HG02884 (cell line): ENCODE data around the gene KLF4.
"Not testable (repeated sequence)": the region's sequence is repeated elsewhere in the genome, so short reads cannot be mapped to it uniquely, and the experiment has no call there.

Experiments used
- ATAC-seq: cut with Tn5 transposase; IDR thresholded peaks from one replicate; pipeline ENCODE4 v1.9.1; 2021; ENCODE audit warnings: mild to moderate bottlenecking, moderate library complexity; ENCODE audit not compliant: unreplicated experiment

Gene KLF4

GRCh38 chr9:107489687-107490605, at the start of gene KLF4:
TSS of gene KLF4 (minus strand) at chr9:107489769. CDS start at chr9:107489172, 597 bp downstream.
- peak; percentile 55 for ATAC-seq

- no peak for ATAC-seq
Measured at GRCh38 chr9:107536462-107536861, 46.9 kb upstream of the KLF4 start.

- ATAC-seq: no peak
Measured at GRCh38 chr9:107534510-107535078, 45.0 kb upstream of the KLF4 start.

GRCh38 chr9:107530679-107531078, 41.1 kb upstream of the KLF4 start:
- ATAC-seq: no peak

- no peak for ATAC-seq
Measured at GRCh38 chr9:107528686-107529085, 39.1 kb upstream of the KLF4 start.

DNA sequence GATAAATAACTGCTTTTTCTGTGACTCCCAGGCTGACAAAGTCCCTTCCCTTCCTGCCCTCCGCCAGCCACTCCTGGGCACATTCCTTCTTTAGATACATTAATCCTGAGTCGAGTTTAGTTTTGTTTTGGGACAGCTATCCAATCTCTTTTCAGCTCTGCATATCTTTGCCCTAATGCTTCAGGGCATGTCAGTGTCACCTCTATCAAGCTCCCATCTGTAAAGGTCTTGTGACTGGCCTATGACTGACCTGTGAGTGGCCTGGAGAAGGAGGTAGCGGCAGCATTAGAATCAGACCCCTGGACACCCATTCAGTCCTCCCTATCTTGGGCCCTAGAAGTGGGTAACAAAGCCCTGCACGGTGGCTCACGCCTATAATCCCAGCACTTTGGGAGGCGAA, 34.0 kb upstream of the KLF4 start:
- no peak for ATAC-seq

DNA sequence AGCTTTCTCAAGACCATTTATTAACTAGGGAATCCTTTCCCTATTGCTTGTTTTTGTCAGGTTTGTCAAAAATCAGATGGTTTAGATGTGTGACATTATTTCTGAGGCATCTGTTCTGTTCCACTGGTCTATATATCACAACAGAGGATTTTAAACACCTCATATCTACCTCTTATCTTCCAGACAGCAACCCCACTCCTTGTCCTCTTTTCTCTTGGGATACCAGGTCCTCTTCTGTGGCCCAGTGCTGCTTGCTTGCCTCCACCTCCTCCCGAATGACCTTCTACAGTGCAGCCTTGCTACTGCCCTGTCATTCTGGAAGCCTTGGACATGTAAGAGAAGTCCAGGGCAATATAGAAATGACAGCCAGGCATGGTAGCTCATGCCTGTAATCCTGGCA, 30.6 kb upstream of the KLF4 start:
- ATAC-seq: no peak

DNA sequence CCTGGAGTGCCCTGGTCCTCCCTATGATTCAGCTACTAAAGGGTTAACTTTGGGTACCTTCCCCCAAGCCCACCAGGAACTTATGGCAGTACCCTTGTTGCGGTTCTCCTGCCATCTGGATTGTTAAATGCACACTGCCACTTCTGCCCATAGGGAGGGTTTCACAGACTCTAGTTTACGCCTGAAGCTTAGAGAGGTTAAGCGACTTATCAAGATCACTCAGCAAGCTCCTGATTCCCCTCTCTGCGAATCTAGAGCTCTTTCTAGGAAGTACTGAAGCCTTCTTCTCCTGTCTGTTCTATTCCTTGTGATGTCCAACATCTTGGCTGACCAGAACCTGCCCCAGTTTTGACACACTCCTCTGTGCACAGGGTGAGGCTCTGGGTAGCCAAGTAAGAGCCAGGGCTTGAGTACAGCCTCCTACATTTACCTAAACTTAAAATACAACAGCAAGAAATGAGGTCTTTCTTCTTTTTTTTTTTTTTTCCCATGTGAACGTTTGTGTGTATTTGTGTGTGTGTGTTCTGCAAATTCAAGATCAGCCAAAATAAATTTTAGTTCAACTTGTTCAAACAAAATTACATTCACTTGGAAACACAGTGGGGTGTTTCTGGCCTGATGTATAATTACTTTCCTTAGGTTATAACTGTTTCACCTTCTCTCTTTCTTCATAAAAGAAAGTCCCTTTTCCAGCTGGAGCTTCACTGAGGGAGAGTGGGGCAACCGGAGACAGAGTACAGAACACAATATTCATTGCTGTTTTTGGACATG, 28.7 kb upstream of the KLF4 start:
- ATAC-seq: no peak

GRCh38 chr9:107513464-107514100, 24.0 kb upstream of the KLF4 start:
- ATAC-seq: no peak

DNA sequence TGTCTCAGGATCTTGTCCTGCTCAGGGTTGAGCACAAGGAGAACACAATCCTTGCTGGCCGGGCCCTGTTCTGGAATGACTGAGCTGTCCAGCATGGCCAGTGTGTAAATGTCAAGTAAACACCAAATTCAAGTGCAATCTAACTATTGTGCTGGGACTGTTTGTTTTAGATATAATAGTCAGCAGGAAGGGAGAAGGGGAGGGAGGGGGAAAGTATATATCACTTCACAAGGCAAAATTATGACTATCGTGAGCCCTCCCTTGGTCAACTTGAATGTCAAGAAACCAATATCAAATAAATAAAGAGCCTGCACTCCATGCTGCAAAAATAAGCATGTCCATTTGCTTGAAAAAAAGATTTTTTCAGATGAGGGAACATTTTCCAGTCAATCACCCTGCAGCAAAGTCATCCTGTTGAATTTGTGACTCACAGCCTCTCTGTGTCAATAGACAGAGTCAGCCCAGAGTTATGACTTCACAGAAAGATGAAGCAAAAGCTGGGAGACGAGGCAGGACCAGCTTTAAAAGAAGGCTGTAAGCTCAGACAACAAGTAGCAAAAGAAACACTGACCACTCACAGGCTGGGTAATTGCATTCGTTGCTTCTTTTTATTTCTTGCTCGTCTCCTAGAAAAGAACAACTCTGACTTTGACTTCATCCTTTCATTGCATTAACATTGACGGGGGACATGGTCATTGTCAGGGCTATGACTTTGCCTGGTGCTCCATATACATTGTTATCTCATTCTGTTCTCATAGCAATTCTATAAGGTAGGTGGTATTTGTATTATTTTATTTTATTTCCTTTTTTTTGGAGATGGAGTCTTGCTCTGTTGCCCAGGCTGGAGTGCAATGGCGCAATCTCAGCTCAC, 15.3 kb upstream of the KLF4 start:
- ATAC-seq: no peak

GRCh38 chr9:107502464-107502863, 12.9 kb upstream of the KLF4 start:
- no peak for ATAC-seq

DNA sequence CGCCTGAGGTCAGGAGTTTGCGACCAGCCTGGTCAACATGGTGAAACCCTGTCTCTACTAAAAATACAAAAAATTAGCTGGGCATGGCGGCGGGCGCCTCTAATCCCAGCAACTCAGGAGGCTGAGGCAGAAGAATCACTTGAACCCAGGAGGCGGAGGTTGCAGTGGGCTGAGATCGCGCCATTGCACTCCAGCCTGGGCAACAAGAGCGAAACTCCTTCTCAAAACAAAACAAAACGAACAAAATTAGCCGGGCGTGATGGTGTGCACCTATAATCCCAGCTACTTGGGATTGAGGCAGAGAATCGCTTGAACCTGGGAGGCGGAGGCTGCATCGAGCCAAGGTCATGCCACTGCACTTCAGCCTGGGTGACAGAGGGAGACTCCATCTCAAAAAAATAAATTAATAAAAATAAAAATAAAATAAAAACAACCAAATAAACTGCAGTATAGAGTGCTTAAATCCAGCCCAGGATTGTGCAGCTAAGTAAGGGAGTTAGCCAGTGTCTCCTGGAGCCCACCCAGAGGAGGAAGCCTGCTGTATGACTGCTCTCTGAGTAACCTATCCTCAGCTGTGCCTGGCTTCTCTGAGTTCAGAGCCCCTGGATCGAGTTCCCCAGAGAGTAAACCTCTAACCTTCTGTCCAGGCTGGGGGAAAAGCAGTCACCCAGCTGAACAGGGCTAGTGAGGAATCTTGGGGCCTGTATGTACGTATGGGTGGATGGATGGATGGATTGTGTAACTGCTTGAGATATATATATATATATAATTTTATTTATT, 11.0 kb upstream of the KLF4 start:
- ATAC-seq: not testable (repeated sequence)

DNA sequence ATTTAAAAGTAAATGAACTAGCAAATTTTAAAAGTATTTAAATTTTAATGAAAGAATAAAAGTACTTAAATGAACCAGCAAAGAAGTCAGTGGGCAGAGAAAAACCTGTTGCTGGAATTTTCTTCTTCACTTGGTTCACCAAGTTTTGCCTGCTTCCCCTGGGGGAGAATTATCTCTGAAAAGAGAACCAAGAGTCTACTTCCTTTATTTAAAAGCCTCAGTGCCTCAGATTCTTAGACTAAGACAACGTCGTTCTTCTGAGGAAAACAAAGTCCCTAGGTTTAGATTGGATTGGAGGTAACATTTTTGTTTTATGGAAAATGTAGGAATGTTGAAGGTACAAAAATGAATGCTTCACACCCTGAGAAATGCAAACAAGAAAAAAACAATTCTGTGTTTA, 7.4 kb upstream of the KLF4 start:
- ATAC-seq: no peak

DNA sequence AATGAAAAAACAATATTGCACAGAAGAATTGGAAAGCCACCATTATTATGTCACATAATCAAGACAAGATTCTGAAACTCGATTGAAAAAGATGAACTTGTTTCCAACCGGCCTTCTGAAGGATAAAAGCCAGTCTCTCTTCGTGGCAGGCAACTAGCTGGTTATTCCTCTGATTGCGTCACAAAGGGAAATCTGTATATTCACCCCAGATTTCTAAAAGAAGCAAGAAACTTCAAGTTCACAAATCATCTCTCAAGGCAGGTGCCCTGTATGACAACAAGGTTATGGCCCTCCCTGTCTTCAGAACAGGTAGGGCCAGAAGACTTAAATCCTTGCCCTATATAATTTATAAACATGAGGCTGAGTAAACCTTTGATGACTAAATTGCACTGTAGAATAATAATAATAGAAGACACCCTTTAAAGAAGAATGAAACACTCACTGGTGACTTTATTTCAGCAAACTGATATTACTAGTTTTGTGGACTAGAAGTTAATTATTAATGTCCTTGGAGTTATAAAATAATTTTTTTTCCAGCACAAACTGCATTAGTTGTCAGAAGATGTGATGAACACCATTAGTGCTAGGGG, 2.9 kb upstream of the KLF4 start:
- ATAC-seq: no peak

GRCh38 chr9:107491081-107492053, 1.8 kb upstream of the KLF4 start:
- ATAC-seq: no peak

DNA sequence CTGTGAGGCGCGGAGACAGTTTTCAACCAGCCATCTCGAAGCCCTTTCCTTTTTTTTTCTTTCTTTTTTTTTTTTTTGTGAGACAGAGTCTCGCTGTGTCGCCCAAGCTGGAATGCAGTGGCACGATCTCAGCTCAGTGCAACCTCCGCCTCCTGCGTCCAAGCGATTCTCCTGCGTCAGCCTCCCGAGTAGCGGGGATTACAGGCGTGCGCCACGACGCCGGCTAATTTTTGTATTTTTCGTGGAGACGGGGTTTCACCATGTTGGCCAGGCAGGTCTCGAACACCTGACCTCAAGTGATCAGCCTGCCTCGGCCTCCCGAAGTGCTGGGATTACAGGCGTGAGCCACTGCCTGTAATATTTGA, 1.0 kb upstream of the KLF4 start:
- ATAC-seq: not testable (repeated sequence)

DNA sequence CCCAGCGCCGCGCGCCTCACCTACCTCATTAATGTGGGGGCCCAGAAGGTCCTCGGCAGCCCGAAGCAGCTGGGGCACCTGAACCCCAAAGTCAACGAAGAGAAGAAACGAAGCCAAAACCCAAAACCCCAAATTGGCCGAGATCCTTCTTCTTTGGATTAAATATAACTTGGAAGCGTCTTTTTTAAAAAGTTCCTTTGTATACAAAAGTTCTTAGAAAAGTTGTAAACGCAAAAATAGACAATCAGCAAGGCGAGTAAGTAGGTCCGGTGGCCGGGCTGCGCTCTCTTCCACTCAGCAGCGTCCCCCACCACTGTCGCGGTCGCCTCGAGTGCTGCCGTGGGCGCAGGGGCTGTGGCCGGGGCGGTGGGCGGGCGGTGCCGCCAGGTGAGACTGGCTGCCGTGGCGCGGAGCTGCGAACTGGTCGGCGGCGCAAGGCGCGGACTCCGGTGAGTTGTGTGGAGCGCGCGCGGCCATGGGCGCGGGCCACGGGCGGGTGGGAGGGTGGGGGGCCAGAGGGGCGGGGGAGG, 360 bp downstream of the KLF4 start:
- peak; percentile 29 for ATAC-seq
